ENCODE results near the gene ANKRD44. TPM values are rescaled to one million over a fixed set of nuclear protein-coding genes. Genes with fewer than 3 reads are reported as not detected.

Gene ANKRD44
- total RNA-seq, 1 donor from 2014 or later: 11.2 TPM

DNA sequence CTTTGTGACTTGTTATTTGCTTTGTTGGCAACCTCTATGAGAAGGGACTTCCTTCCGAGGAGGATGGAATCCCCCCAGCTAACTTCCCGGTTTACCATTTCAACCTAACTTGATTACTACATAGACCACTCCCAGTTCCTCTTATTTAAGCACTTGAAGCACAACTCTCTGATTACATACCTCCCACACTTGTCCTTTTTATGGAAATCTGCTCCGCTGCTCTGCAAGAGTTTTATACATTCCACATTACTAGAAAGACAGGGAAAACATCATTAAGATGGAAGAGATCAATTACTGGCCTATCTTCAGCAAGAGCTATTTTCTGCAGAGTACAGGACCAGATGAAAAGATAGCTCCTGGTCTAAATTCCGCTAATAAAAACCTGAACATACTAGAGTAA, 224.1 kb downstream of the ANKRD44 start:
- Mint-ChIP-seq H3K4me1 (peaks cover 31% of the 10 kb centered on the region), H3K27me3 (ENCODE audit: low read depth) (no peaks in the 10 kb centered on the region), H3K9me3 (peaks cover 8% of the 10 kb centered on the region), H3K36me3 (ENCODE audit: low read depth) (peaks cover 2% of the 10 kb centered on the region), H3K27ac (ENCODE audit: unreplicated experiment) (no peak overlapping the region), H3K4me3 (no peak overlapping the region)
- no peak for DNase-seq (ENCODE audit: low read depth, low spot score)
- TF ChIP-seq, protein P1, sequence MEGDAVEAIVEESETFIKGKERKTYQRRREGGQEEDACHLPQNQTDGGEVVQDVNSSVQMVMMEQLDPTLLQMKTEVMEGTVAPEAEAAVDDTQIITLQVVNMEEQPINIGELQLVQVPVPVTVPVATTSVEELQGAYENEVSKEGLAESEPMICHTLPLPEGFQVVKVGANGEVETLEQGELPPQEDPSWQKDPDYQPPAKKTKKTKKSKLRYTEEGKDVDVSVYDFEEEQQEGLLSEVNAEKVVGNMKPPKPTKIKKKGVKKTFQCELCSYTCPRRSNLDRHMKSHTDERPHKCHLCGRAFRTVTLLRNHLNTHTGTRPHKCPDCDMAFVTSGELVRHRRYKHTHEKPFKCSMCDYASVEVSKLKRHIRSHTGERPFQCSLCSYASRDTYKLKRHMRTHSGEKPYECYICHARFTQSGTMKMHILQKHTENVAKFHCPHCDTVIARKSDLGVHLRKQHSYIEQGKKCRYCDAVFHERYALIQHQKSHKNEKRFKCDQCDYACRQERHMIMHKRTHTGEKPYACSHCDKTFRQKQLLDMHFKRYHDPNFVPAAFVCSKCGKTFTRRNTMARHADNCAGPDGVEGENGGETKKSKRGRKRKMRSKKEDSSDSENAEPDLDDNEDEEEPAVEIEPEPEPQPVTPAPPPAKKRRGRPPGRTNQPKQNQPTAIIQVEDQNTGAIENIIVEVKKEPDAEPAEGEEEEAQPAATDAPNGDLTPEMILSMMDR (conservative IDR thresholded peaks at IDR 0.05): no peak

- DNase-seq (ENCODE audit: low read depth, low spot score): no peak
- H3K4me3 Mint-ChIP-seq: no peak overlapping the region
- peaks cover 32% of the 10 kb centered on the region for H3K4me1 Mint-ChIP-seq
- peaks cover 8% of the 10 kb centered on the region for H3K9me3 Mint-ChIP-seq
- H3K36me3 Mint-ChIP-seq (ENCODE audit: low read depth): peaks cover 2% of the 10 kb centered on the region
- no peak overlapping the region for H3K27ac Mint-ChIP-seq (ENCODE audit: unreplicated experiment)
- H3K27me3 Mint-ChIP-seq (ENCODE audit: low read depth): no peaks in the 10 kb centered on the region
- TF ChIP-seq, protein P1 (conservative IDR thresholded peaks at IDR 0.05): no peak
These were observed 224.9 kb downstream of the ANKRD44 start for GRCh38 chr2:197085665-197086064.

GRCh38 chr2:197081294-197081693, 229.3 kb downstream of the ANKRD44 start:
- Mint-ChIP-seq H3K27ac (ENCODE audit: unreplicated experiment) (no peak overlapping the region), H3K9me3 (peaks cover 12% of the 10 kb centered on the region), H3K4me3 (no peak overlapping the region), H3K4me1 (peaks cover 20% of the 10 kb centered on the region), H3K36me3 (ENCODE audit: low read depth) (peaks cover 6% of the 10 kb centered on the region), H3K27me3 (ENCODE audit: low read depth) (no peaks in the 10 kb centered on the region)
- TF ChIP-seq, protein P1 (conservative IDR thresholded peaks at IDR 0.05): no peak
- DNase-seq (ENCODE audit: low read depth, low spot score): no peak

DNA sequence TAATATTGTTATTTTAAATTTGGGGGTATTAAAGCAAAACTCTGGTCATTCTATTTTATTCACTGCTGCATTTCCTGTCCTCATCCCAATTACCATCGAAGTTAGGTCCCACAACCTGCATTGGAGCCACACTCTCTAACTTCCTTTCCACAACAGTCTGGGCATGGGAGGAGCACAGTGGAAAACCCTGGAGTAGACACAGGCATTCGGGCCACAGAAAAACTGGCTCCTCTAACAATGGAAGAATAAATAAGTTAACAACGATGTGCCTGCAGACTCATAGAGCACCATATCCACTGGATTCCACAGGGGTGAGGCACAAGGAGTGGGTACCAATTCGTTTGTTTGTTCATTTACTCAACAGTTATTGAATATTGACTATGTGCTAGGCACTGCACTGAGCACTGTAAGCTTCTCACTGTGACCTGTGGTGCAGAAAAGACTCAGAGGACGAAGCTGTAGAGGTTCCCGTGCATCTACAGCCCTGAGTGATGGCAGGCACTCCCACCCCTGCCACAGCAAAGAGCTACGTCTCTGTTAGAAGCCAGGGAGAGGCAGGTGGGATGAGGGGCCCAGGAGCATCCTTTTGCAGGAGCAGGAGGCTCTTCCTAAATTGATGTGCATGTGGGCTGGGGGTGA, 229.9 kb downstream of the ANKRD44 start:
- Mint-ChIP-seq H3K27ac (ENCODE audit: unreplicated experiment) (no peak overlapping the region), H3K4me3 (no peak overlapping the region), H3K9me3 (peaks cover 10% of the 10 kb centered on the region), H3K4me1 (peaks cover 20% of the 10 kb centered on the region), H3K27me3 (ENCODE audit: low read depth) (no peaks in the 10 kb centered on the region), H3K36me3 (ENCODE audit: low read depth) (peaks cover 8% of the 10 kb centered on the region)
- TF ChIP-seq, protein P1 (conservative IDR thresholded peaks at IDR 0.05): no peak
- no peak for DNase-seq (ENCODE audit: low read depth, low spot score)

DNA sequence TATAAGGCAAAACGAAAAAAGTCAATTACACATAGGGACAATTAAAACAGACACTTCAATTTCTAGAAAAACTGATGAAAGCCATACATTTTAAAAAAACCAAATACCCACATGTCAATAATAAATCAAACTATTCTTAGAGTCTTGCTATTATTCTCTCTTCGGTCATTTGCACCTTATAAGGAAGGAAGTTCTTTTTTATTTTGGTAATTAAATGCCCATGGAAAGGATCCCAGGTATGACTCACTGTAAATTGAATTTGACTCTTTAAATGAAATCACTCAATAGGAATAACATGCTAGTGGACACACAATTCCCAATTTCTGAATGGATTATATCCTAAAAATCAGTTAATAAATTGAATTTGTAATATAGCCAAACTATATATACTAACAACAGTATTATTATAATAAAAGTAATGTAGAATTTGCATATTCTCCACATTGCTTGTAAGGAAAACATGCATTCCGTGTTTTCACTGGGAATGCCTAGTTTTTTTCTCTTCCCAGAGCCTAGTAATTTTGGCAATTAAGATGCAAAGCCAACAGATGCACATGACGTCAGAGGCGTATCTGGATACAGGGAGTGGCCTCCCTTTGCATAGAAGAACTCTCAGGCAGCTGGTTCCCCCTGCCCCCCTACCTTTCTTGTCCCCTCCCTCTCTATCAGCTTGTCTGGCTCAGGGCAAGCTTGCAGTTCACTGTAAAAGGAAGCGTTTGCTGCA, 230.6 kb downstream of the ANKRD44 start:
- Mint-ChIP-seq H3K9me3 (peaks cover 9% of the 10 kb centered on the region), H3K4me1 (peaks cover 20% of the 10 kb centered on the region), H3K27me3 (ENCODE audit: low read depth) (no peaks in the 10 kb centered on the region), H3K36me3 (ENCODE audit: low read depth) (peaks cover 7% of the 10 kb centered on the region), H3K27ac (ENCODE audit: unreplicated experiment) (no peak overlapping the region), H3K4me3 (no peak overlapping the region)
- TF ChIP-seq, protein P1 (conservative IDR thresholded peaks at IDR 0.05): no peak
- DNase-seq (ENCODE audit: low read depth, low spot score): no peak

All from neural crest cell (in vitro differentiated cells).